GM23338 (cell line): ENCODE measurements around the gene MYO9B.

Experiments used
- CTCF ChIP-seq, 2 experiments: fragments of 200-600 bp in 1 of 2; sonication (generic) in 1 of 2; conservative IDR thresholded peaks; 2 replicates each; pipeline versions ENCODE4 v1.5.1 to v1.6.1; 2016 to 2017; ENCODE audit warnings: antibody characterized with exemption in 2 of 2, low read depth in 2 of 2, mild to moderate bottlenecking in 2 of 2, moderate library complexity in 1 of 2
- EZH2 ChIP-seq: fragments of 200-600 bp; sonication (generic); IDR thresholded peaks from one replicate; pipeline ENCODE4 v1.8.0; 2017; ENCODE audit warnings: antibody characterized with exemption, mild to moderate bottlenecking, low read depth; ENCODE audit not compliant: unreplicated experiment
- EZH2phosphoT487 ChIP-seq: fragments of 200-600 bp; sonication (generic); IDR thresholded peaks from one replicate; pipeline ENCODE4 v1.8.1; 2018; ENCODE audit warnings: antibody characterized with exemption; ENCODE audit not compliant: unreplicated experiment

GRCh38 chr19:17259118-17259780 lies 183.7 kb downstream of the MYO9B start:
- TF ChIP-seq CTCF (conservative IDR thresholded peaks at IDR 0.05; ENCODE audit: low read depth in 2 of 2) = no peak
- no peak for TF ChIP-seq EZH2
- TF ChIP-seq EZH2phosphoT487 = no peak
